T-helper 2 cell treated with Interferon-gamma antibody and Interleukin-4, amounts not matched to agents 5 μg/mL and 100 μg/mL, for 36 hours (primary cell): Measurements from ENCODE around the gene GPHB5.

ENCODE experiments used
- DNase-seq: peaks from one replicate; pipeline ENCODE4 v3.0.0; 2021; ENCODE audit warnings: low spot score
- H3K27ac Mint-ChIP-seq: one replicate; pipeline ENCODE4 v1.8.0; 2021; ENCODE audit warnings: mild to moderate bottlenecking, mixed read lengths
- H3K27me3 Mint-ChIP-seq: one replicate; pipeline ENCODE4 v1.8.0; 2021; ENCODE audit warnings: low read depth, mixed read lengths
- H3K36me3 Mint-ChIP-seq: one replicate; pipeline ENCODE4 v1.8.0; 2021; ENCODE audit warnings: low read depth, mixed read lengths
- H3K4me1 Mint-ChIP-seq: one replicate; pipeline ENCODE4 v1.8.0; 2021; ENCODE audit warnings: low read depth, mixed read lengths
- H3K4me3 Mint-ChIP-seq: one replicate; pipeline ENCODE4 v1.8.0; 2022; ENCODE audit warnings: mild to moderate bottlenecking, moderate library complexity, mixed read lengths
- H3K9me3 Mint-ChIP-seq: one replicate; pipeline ENCODE4 v1.8.0; 2021; ENCODE audit warnings: mixed read lengths

GPHB5 gene

DNA sequence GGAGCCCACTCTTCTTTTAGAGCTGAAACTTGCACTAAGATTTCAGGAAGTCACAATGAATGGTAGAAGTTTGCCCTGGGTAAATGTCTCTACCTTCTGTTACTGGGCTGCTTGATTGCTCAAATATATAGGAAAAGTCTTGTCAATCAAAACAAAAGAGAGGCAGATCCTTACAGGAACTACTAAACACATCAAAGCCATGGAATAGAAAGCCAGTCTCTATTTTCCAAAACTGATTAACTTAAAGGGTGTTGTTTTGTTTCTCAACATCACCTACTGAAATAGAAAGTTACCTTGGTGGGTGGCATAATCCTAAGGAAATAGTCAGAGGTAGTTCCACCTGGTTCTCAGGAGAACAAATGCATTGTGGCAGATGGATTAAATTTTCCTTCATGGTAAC lies at the start of gene GPHB5:
Gene GPHB5 (minus strand): TSS at position 101 of the 400 bp plus-strand sequence. CDS start 1,086 bp downstream, outside the sequence.
- Mint-ChIP-seq H3K4me3 (no peak within 1 kb of the TSS), H3K4me1 (no peaks in the 10 kb centered on the region), H3K9me3 (no peaks in the 10 kb centered on the region), H3K27me3 (peaks cover 2% of the 10 kb centered on the region), H3K36me3 (no peaks in the 10 kb centered on the region), H3K27ac (no peak within 1 kb of the TSS)
- DNase-seq: no peak

- DNase-seq: no peak
- H3K4me1 Mint-ChIP-seq: peaks cover 5% of the 10 kb centered on the region
- no peak overlapping the region for H3K4me3 Mint-ChIP-seq
- H3K9me3 Mint-ChIP-seq: peaks cover 9% of the 10 kb centered on the region
- no peak overlapping the region for H3K27ac Mint-ChIP-seq
- peaks cover 14% of the 10 kb centered on the region for H3K36me3 Mint-ChIP-seq
- H3K27me3 Mint-ChIP-seq: peaks cover 24% of the 10 kb centered on the region
Observed at GRCh38 chr14:63367742-63368364, 49.1 kb upstream of the GPHB5 start.

GRCh38 chr14:63362389-63362819 lies 43.7 kb upstream of the GPHB5 start:
- Mint-ChIP-seq H3K36me3 (no peaks in the 10 kb centered on the region), H3K4me3 (no peak overlapping the region), H3K27me3 (peaks cover 28% of the 10 kb centered on the region), H3K9me3 (no peaks in the 10 kb centered on the region), H3K27ac (no peak overlapping the region), H3K4me1 (no peaks in the 10 kb centered on the region)
- no peak for DNase-seq

GRCh38 chr14:63361790-63362189 lies 43.1 kb upstream of the GPHB5 start:
- no peak overlapping the region for H3K4me3 Mint-ChIP-seq
- DNase-seq: no peak
- H3K4me1 Mint-ChIP-seq: no peaks in the 10 kb centered on the region
- H3K27me3 Mint-ChIP-seq: peaks cover 26% of the 10 kb centered on the region
- no peaks in the 10 kb centered on the region for H3K36me3 Mint-ChIP-seq
- H3K27ac Mint-ChIP-seq: no peak overlapping the region
- H3K9me3 Mint-ChIP-seq: no peaks in the 10 kb centered on the region

GRCh38 chr14:63357841-63358240 lies 39.1 kb upstream of the GPHB5 start:
- no peak overlapping the region for H3K4me3 Mint-ChIP-seq
- H3K9me3 Mint-ChIP-seq: no peaks in the 10 kb centered on the region
- no peaks in the 10 kb centered on the region for H3K4me1 Mint-ChIP-seq
- H3K36me3 Mint-ChIP-seq: no peaks in the 10 kb centered on the region
- H3K27me3 Mint-ChIP-seq: peaks cover 15% of the 10 kb centered on the region
- no peak for DNase-seq
- no peak overlapping the region for H3K27ac Mint-ChIP-seq

- no peaks in the 10 kb centered on the region for H3K9me3 Mint-ChIP-seq
- no peaks in the 10 kb centered on the region for H3K4me1 Mint-ChIP-seq
- no peaks in the 10 kb centered on the region for H3K36me3 Mint-ChIP-seq
- no peak overlapping the region for H3K27ac Mint-ChIP-seq
- no peak for DNase-seq
- H3K27me3 Mint-ChIP-seq: peaks cover 18% of the 10 kb centered on the region
- no peak overlapping the region for H3K4me3 Mint-ChIP-seq
Observed at GRCh38 chr14:63345826-63346225, 27.1 kb upstream of the GPHB5 start.

DNA sequence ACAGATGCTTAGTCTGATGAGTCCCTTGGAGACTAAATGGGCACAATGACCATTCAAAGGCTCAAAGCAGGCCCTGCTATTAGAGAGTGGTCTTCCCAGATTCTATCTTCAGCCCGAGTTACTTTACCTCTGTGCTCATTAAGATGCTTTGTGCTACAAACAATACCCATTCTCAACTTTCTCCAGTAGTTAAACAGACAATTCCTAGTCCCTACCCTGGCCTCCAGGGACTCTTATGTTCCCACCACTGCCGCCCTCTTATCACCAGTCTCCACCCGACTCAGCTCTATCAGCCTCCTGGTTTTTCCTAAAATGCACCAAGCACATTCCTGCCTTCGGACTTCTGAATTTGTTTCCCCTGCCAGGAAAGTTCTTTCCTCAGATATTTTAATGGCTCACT lies 25.6 kb upstream of the GPHB5 start:
- H3K4me1 Mint-ChIP-seq: no peaks in the 10 kb centered on the region
- DNase-seq: no peak
- peaks cover 17% of the 10 kb centered on the region for H3K27me3 Mint-ChIP-seq
- no peaks in the 10 kb centered on the region for H3K9me3 Mint-ChIP-seq
- H3K4me3 Mint-ChIP-seq: no peak overlapping the region
- no peak overlapping the region for H3K27ac Mint-ChIP-seq
- no peaks in the 10 kb centered on the region for H3K36me3 Mint-ChIP-seq

- H3K4me1 Mint-ChIP-seq: no peaks in the 10 kb centered on the region
- H3K27me3 Mint-ChIP-seq: peaks cover 17% of the 10 kb centered on the region
- H3K4me3 Mint-ChIP-seq: no peak overlapping the region
- no peaks in the 10 kb centered on the region for H3K9me3 Mint-ChIP-seq
- no peaks in the 10 kb centered on the region for H3K36me3 Mint-ChIP-seq
- H3K27ac Mint-ChIP-seq: no peak overlapping the region
- no peak for DNase-seq
Observed at GRCh38 chr14:63343878-63344277, 25.1 kb upstream of the GPHB5 start.

- peaks cover 18% of the 10 kb centered on the region for H3K27me3 Mint-ChIP-seq
- no peaks in the 10 kb centered on the region for H3K36me3 Mint-ChIP-seq
- H3K4me3 Mint-ChIP-seq: no peak overlapping the region
- H3K4me1 Mint-ChIP-seq: no peaks in the 10 kb centered on the region
- no peak for DNase-seq
- H3K27ac Mint-ChIP-seq: no peak overlapping the region
- H3K9me3 Mint-ChIP-seq: no peaks in the 10 kb centered on the region
Observed at GRCh38 chr14:63342371-63342770, 23.6 kb upstream of the GPHB5 start.

DNA sequence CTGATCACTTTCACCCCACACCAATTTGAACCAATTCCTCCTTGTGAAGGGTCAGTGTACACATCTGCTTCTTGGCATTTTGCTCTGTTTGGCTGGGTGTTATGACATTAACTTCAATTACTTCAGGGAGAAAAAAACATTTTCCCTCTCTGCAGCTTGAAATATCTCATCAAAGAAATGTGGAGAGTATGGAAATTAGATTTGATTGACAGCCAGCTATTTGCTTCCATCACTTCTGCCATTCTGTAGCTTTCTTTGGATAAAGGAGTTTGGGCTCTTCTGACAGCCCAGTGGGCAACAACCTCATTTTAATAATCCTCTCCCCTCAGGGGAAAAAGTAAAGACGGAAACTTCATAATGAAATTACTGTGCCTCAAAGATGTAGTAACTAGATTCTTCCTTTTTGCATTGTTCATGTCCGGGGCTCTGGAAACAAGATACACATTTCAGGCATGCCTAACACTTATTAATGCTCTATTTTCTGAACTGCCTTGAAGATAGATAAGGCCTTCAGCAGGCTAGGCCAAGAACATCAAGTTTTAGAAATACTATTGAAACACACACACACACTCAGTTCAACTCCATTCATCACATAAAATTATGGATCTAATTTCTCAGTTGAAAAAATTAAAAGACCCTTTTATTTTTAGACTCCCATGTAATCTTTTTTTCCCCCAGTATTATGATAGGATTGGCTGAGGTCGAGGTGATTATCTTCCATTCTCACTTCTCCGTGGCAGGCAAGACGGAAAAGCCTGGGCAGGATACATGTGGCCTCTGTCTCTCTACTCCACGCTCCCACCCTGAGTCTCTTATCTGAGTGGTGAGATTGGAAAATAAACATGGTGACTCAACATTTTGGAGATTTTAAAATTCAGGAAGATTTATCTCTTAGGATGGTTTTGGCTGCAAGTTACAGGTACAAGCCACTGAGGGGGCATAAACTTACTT lies 10.3 kb upstream of the GPHB5 start:
- Mint-ChIP-seq H3K27ac (no peak overlapping the region), H3K27me3 (peaks cover 6% of the 10 kb centered on the region), H3K4me3 (no peak overlapping the region), H3K36me3 (no peaks in the 10 kb centered on the region), H3K9me3 (no peaks in the 10 kb centered on the region), H3K4me1 (no peaks in the 10 kb centered on the region)
- DNase-seq: no peak

DNA sequence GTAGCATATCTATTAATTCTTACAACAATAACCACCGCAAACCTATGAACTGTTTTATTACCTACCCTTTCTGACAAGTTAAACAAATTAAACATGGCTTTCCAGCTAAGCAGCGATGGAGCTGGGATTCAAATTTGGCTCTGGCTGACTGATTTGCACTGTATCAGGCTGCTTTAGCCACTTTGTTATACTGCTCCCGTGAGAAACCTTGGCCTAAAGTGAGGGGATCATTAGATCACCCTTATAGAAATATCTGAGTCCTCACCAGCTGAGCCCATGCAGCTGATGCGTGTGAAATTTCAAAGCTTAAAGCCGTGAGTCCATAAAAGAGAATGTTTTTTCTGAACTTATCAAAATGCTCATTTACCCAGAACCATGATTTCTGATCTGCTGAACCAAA lies 8.1 kb upstream of the GPHB5 start:
- Mint-ChIP-seq H3K27ac (no peak overlapping the region), H3K36me3 (no peaks in the 10 kb centered on the region), H3K4me1 (no peaks in the 10 kb centered on the region), H3K4me3 (no peak overlapping the region), H3K27me3 (no peaks in the 10 kb centered on the region), H3K9me3 (no peaks in the 10 kb centered on the region)
- DNase-seq: no peak

- Mint-ChIP-seq H3K36me3 (no peaks in the 10 kb centered on the region), H3K9me3 (no peaks in the 10 kb centered on the region), H3K4me3 (no peak overlapping the region), H3K27me3 (no peaks in the 10 kb centered on the region), H3K4me1 (no peaks in the 10 kb centered on the region), H3K27ac (no peak overlapping the region)
- DNase-seq: no peak
Observed at GRCh38 chr14:63322897-63323573, 4.3 kb upstream of the GPHB5 start.

- no peaks in the 10 kb centered on the region for H3K27me3 Mint-ChIP-seq
- H3K27ac Mint-ChIP-seq: no peak overlapping the region
- H3K4me3 Mint-ChIP-seq: no peak overlapping the region
- H3K4me1 Mint-ChIP-seq: no peaks in the 10 kb centered on the region
- no peak for DNase-seq
- H3K9me3 Mint-ChIP-seq: no peaks in the 10 kb centered on the region
- H3K36me3 Mint-ChIP-seq: no peaks in the 10 kb centered on the region
Observed at GRCh38 chr14:63322472-63322871, 3.7 kb upstream of the GPHB5 start.

- Mint-ChIP-seq H3K4me3 (no peak overlapping the region), H3K9me3 (no peaks in the 10 kb centered on the region), H3K27me3 (peaks cover 3% of the 10 kb centered on the region), H3K36me3 (no peaks in the 10 kb centered on the region), H3K27ac (no peak overlapping the region), H3K4me1 (no peaks in the 10 kb centered on the region)
- DNase-seq: no peak
Observed at GRCh38 chr14:63308723-63309317, 9.9 kb downstream of the GPHB5 start.
